SH-SY5Y (cell line): ENCODE results near the gene DACH1.

Experiments used
- GATA2 ChIP-seq: IDR thresholded peaks from 2 replicates; pipeline ENCODE4 v1.6.1; 2011; ENCODE audit warnings: mild to moderate bottlenecking, low read depth, low read length
- GATA3 ChIP-seq: IDR thresholded peaks from 2 replicates; pipeline ENCODE4 v1.6.1; 2011; ENCODE audit warnings: low read depth, mild to moderate bottlenecking, low read length, moderate library complexity

GRCh38 chr13:71772361-71772760, 94.6 kb downstream of the DACH1 start:
- TF ChIP-seq GATA2 = no peak
- no peak for TF ChIP-seq GATA3
